Measurements from ENCODE around the gene FXYD6.

Gene FXYD6

DNA sequence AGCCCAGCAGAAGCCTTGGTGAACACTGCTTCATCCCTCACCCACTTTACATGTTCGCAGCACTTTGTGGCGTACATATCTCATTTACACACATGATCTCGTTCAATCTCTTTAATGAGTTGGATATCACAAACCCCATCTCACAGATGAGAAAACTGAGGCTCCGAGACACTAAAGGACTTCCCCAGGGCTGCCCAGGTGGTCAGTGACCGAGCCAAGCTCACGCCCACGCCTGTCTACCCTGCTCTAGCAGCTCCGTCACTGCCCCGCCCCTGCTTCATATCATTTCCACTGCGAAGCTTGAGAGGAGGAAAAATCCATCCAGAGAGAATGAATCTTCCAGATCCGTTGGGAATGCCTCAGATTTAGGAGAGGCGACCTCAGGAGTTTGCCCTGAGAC is 67.7 kb downstream of the FXYD6 start:
- DNase-seq (ENCODE audit: low read depth) = no peak
- H3K4me3 ChIP-seq (ENCODE audit: low read depth, low read length) = no peak overlapping the region

DNA sequence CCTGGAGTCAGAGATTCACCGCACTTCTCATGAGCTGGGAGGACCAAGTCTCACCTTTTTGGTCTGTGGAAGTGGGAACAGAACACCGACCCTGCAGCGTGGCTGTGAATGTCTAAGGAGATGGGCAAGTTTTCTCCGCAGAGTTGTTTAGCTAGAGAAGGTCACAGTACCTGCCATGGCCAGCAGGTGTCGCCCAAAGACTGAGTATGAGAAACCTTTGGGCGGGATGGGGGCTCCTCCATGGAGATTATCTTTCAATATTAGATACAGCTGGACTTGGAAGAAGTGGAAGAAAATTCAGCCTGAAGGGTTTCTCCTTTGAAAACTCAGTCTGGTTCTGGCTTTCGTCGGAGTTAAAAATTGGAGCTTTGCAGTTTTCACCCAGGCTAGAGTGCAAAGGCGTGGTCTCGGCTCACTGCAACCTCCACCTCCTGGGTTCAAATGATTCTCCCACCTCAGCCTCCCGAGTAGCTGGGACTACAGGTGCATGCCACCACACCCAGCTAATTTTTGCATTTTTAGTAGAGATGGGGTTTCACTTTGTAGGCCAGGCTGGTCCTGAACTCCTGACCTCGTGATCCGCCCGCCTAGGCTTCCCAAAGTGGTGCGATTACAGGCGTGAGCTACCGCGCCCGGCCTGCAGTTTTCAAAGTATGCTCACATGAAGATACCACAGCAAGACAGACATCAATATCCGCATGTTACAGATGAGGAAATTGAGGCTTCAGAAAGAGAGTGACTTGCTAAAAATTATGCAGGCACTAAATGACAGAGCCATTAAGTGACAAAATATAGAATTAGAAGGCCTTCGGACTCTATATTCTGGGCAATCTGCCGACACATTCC is 68.8 kb downstream of the FXYD6 start:
- no peak overlapping the region for H3K4me3 ChIP-seq (ENCODE audit: low read depth, low read length)
- DNase-seq (ENCODE audit: low read depth) = no peak

DNA sequence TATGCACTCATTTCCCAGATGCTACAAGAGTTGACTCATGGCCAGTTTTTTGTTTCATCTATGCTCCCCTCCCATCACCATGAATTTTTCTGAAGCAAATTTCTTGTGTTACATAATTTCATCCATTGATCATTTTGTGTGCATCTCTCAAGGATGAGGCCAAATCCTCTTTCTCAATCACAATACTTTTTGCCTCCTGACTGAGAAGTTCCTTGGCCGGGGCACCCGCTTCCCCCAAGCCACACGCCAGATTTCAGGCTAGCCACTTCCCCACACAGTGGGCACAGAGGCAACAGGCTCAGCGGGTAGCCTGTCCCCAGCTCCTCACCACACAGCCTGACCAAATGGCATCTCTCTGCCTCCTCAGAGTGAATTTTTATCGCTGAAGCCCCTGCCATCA is 69.6 kb downstream of the FXYD6 start:
- no peak overlapping the region for H3K4me3 ChIP-seq (ENCODE audit: low read depth, low read length)
- no peak for DNase-seq (ENCODE audit: low read depth)

DNA sequence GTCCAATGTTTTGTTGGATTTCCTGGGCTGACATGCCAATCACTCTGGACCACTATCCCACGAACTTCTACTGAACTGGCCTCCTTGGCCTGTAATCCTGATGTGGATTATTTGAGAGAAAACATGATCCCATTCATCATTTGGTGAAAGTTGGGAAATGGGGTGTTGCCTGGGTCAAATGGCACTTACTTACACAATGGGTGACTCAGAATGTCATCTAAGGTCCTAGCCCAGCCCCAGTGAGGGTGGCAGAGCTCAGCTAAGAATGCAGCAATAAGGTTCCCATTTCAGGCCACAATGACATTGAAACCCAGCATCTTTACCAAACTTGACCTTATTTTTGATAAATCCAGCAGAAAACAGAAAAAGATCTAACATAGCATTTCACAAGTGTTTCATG is 71.4 kb downstream of the FXYD6 start:
- DNase-seq (ENCODE audit: low read depth) = no peak

GRCh38 chr11:117803896-117804295 is 72.6 kb downstream of the FXYD6 start:
- no peak overlapping the region for H3K4me3 ChIP-seq (ENCODE audit: low read depth, low read length)
- DNase-seq (ENCODE audit: low read depth) = no peak

More for the DNA sequence above, 71.4 kb downstream of the FXYD6 start:
- no peak overlapping the region for H3K4me3 ChIP-seq (ENCODE audit: low read depth, low read length)

DNA sequence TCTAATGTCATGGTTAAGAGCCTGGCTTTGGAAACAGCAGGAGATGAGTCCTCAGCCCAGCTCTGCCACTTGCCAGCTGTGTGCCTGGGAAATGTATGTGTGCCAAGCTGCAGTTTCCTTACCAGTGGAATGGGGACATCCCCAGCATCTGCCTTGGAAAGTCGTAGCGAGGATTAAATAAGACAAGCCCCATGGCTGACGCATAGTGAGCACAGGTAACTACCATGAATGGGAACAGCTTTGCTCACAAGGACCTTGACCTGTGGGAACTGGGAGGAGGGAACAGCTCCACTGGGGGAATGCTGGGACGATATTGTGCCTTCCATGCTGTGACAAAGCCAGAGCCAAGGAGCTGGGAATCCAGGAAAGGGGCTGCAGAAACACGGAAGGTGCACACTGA is 76.8 kb downstream of the FXYD6 start:
- no peak for DNase-seq (ENCODE audit: low read depth)
- no peak overlapping the region for H3K4me3 ChIP-seq (ENCODE audit: low read depth, low read length)

DNA sequence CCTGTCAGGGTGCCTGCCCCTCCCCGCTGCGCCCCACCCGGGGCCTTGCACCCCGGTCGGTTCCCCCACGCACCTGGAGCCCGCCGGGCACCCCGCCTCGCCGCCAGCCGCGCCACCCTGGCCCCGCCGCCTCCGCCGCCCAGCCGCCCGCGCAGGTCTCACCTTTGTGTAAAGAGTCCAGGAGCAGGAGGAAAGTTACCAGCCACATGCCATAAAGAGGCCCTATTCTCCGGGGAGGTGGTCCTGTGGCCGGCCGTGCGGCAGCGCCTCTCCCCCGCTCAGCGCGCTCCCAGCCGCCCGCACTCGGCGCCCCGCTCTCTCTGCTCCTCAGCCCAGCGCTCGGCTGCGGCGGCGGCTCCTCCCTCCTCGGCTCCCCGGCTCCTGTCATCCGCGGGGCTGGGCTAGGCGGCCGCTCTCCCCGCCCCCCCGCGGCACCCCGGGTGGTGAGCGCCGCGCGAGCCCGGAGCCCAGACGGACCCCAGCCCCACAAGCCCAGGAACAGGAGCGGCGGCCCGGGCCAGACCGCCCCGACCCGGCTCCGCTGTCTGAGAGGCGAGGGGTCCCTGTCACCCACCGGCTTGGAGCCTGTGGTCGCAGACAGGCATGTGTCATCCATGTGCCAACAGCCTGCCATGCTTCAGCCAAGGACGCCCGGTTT is 79.5 kb downstream of the FXYD6 start, which contains the start of gene DSCAML1:
DSCAML1 (minus strand) TSS at position 345 of the 658 bp plus-strand sequence; CDS start at position 208, 137 bp downstream.
- H3K4me3 ChIP-seq (ENCODE audit: low read depth, low read length) = no peak within 1 kb of the TSS
- no peak for DNase-seq (ENCODE audit: low read depth)

DNA sequence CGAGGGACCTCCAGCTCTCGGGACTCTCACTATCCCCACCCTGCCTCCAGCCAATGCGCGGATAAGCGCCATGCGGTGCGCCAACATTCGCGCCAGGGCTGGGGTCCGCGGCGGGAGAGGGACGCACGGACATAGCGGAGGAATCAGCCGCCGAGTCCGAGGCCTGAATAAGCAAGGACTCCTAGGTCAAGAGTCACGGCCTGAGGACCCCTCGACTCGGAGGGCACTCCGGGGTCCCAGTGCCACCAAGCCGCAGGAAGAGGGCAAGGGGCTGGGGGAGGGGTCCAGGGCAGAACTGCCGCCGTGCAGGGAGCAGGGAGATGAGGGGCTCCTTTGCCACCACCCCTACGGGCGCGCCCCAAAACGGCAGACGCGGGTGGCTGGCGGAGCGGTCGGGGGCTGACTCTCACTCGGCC is 80.0 kb downstream of the FXYD6 start:
- H3K4me3 ChIP-seq (ENCODE audit: low read depth, low read length) = no peak overlapping the region
- no peak for DNase-seq (ENCODE audit: low read depth)

DNA sequence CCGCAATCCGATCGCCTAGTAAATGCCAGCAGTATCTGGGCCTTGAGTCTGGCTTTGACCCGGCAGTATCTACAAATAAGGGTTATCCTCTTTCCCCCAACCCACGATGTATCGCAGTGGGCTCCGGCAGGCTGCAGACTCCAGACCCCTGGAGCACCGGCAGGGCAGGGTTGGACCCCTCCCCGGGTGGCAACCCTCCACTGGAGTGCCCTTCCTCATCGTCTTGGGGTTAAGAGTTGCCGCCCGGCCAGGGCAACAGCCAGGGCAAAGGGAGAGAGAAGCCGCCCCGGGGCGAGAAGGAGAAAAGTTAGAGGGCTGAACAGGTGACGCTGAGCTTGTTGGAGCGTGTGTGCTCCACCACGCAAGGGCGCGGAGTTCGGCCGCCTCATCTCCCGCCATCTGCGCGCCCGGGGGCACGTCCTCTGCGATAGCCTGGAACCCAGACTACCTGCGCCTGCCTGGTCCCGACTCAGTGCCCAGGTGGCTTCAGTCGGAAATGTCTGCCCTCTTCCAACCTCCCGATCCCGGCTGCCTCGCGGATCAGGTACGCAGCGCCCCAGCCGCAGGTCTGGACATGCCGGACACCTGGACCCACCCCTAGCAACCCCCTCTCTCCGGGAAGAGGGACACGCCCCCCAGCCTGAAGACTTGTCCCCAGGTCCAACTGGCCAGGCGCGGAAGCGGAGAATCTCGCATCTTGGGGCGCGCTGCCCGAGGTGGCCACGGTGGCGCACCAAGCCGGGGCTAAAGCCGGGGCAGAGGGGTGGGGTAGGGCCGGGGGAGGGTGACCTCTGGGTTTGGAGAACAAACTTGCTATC is 80.6 kb downstream of the FXYD6 start:
- DNase-seq (ENCODE audit: low read depth) = no peak
- H3K4me3 ChIP-seq (ENCODE audit: low read depth, low read length) = no peak overlapping the region

DNA sequence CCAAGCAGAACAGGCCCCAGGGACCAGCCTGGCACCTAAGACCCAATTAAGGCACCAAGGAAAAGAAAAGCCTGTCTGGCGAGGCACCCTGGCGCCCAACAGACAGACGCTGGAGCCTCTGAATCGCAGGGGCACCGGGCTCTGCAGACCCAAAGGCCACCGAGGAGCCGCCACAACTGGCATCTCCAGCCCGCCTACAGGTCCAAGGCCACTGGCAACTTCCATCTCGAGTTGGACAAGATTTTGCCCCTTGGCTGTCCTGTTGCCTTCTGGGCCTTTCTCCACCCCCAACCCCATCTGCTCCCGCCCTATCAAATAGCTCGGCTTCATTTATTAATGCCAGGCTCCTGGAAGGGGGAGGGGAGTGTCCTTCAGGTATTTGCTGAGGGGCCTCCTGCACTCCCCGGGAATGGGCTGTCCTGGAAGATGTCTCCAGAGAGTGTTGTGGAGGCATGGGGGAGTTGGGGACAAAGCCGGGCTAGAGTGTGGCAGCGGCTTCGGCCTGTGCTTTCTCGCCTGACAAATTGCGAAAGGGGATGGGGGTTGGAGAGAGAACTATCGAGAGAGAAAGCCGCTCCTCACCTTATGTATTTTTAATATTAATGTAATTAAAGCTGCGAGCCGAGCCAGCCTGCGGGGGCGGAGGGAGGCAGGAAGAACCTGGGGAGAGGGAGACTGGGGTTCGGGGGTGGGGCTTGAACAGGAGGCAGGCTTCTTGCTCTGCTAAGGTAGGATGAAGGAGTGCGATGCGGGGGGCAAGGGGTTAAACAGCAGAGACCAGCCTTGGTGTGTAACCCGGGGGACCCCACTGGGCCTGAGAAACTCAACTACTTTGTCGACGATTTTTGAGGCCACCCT is 81.5 kb downstream of the FXYD6 start:
- DNase-seq (ENCODE audit: low read depth) = no peak
- no peak overlapping the region for H3K4me3 ChIP-seq (ENCODE audit: low read depth, low read length)

GRCh38 chr11:117794135-117794534 is 82.3 kb downstream of the FXYD6 start:
- H3K4me3 ChIP-seq (ENCODE audit: low read depth, low read length) = no peak overlapping the region
- DNase-seq (ENCODE audit: low read depth) = no peak

- no peak overlapping the region for H3K4me3 ChIP-seq (ENCODE audit: low read depth, low read length)
- no peak for DNase-seq (ENCODE audit: low read depth)
Observed at GRCh38 chr11:117793583-117793982, 82.9 kb downstream of the FXYD6 start.

GRCh38 chr11:117792992-117793391 is 83.5 kb downstream of the FXYD6 start:
- DNase-seq (ENCODE audit: low read depth) = no peak
- H3K4me3 ChIP-seq (ENCODE audit: low read depth, low read length) = no peak overlapping the region

GRCh38 chr11:117792241-117792640 is 84.2 kb downstream of the FXYD6 start:
- no peak for DNase-seq (ENCODE audit: low read depth)
- H3K4me3 ChIP-seq (ENCODE audit: low read depth, low read length) = no peak overlapping the region

DNA sequence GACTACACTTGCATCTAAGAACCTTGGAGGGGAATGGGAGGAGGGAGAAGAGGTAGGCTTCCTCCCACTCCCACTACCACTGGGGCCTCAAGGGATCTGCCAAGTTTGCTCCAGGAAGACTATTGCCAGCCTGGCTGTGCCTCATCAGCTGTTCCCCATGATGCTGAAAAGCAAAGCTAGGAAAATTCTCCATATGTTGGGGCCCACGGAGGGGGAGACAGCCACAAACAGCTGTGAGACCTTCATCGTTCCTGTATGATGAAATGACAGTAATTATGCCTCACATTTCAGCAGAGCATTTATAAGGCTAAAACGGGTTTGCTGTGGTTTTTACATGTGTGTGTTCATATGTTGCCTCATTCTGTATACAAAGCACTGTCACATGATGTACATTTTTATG is 86.2 kb downstream of the FXYD6 start:
- H3K4me3 ChIP-seq (ENCODE audit: low read depth, low read length) = no peak overlapping the region
- DNase-seq (ENCODE audit: low read depth) = no peak

DNA sequence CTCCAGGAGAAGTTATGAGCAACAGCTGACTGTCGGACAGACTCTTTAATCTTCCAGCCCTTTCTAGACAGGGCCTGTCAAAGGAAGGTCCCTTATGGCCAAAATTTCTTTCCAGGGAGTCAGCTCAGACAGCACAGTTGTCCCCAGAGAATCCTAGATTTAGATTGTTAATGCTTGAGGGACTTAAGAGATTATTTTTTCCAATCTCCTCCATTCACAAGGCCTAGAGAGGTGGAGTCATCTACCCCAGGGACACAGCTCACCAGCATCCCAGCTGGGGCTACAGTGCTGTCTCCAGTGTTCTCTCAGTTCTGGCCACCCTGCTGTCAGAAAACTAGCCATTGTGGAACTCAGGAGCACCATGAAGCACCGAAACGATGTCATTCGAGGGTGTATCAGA is 87.2 kb downstream of the FXYD6 start:
- H3K4me3 ChIP-seq (ENCODE audit: low read depth, low read length) = no peak overlapping the region
- no peak for DNase-seq (ENCODE audit: low read depth)

Measured in skeletal muscle cell (primary cell).